ENCODE data around the gene PPM1B. TPM values are rescaled to one million over a fixed set of nuclear protein-coding genes. Genes with fewer than 3 reads are reported as not detected.

PPM1B gene
- total RNA-seq, result 23.4 TPM

GRCh38 chr2:44168681-44169154 lies at the start of gene PPM1B:
Gene PPM1B (plus strand): TSS chr2:44168875. CDS start chr2:44201200, 32,325 bp downstream.
- no peak for DNase-seq (ENCODE audit: low read depth in 2 of 3, low spot score in 2 of 3)

- DNase-seq (ENCODE audit: low read depth in 2 of 3, low spot score in 2 of 3), result no peak
Observed at GRCh38 chr2:44119878-44120277, 48.8 kb upstream of the PPM1B start.

GRCh38 chr2:44120428-44120827 lies 48.2 kb upstream of the PPM1B start:
- peak in 2 of 3 donors; percentile 81 to 88 for DNase-seq (ENCODE audit: low read depth in 2 of 3, low spot score in 2 of 3)

GRCh38 chr2:44121899-44122298 lies 46.8 kb upstream of the PPM1B start:
- no peak for DNase-seq (ENCODE audit: low read depth in 2 of 3, low spot score in 2 of 3)

- DNase-seq (ENCODE audit: low read depth in 2 of 3, low spot score in 2 of 3), result no peak
Observed at GRCh38 chr2:44124500-44124899, 44.2 kb upstream of the PPM1B start.

- peak in 1 of 3 donors; percentile 6 for DNase-seq (ENCODE audit: low read depth in 2 of 3, low spot score in 2 of 3)
Observed at GRCh38 chr2:44126106-44126797, 42.4 kb upstream of the PPM1B start.

- no peak for DNase-seq (ENCODE audit: low read depth in 2 of 3, low spot score in 2 of 3)
Observed at GRCh38 chr2:44130441-44130840, 38.2 kb upstream of the PPM1B start.

GRCh38 chr2:44131177-44131576 lies 37.5 kb upstream of the PPM1B start:
- DNase-seq (ENCODE audit: low read depth in 2 of 3, low spot score in 2 of 3), result no peak

- DNase-seq (ENCODE audit: low read depth in 2 of 3, low spot score in 2 of 3), result peak in 1 of 3 donors; percentile 10
Observed at GRCh38 chr2:44133602-44134001, 35.1 kb upstream of the PPM1B start.

- DNase-seq (ENCODE audit: low read depth in 2 of 3, low spot score in 2 of 3), result no peak
Observed at GRCh38 chr2:44134848-44135247, 33.8 kb upstream of the PPM1B start.

GRCh38 chr2:44135296-44135695 lies 33.4 kb upstream of the PPM1B start:
- no peak for DNase-seq (ENCODE audit: low read depth in 2 of 3, low spot score in 2 of 3)

GRCh38 chr2:44135771-44136170 lies 32.9 kb upstream of the PPM1B start:
- no peak for DNase-seq (ENCODE audit: low read depth in 2 of 3, low spot score in 2 of 3)

GRCh38 chr2:44136252-44136651 lies 32.4 kb upstream of the PPM1B start:
- no peak for DNase-seq (ENCODE audit: low read depth in 2 of 3, low spot score in 2 of 3)

GRCh38 chr2:44137048-44137447 lies 31.6 kb upstream of the PPM1B start:
- DNase-seq (ENCODE audit: low read depth in 2 of 3, low spot score in 2 of 3), result no peak

GRCh38 chr2:44137872-44138551 lies 30.7 kb upstream of the PPM1B start:
- no peak for DNase-seq (ENCODE audit: low read depth in 2 of 3, low spot score in 2 of 3)

- no peak for DNase-seq (ENCODE audit: low read depth in 2 of 3, low spot score in 2 of 3)
Observed at GRCh38 chr2:44139741-44140140, 28.9 kb upstream of the PPM1B start.

GRCh38 chr2:44142306-44142705 lies 26.4 kb upstream of the PPM1B start:
- DNase-seq (ENCODE audit: low read depth in 2 of 3, low spot score in 2 of 3), result no peak

- no peak for DNase-seq (ENCODE audit: low read depth in 2 of 3, low spot score in 2 of 3)
Observed at GRCh38 chr2:44143701-44144100, 25.0 kb upstream of the PPM1B start.

- DNase-seq (ENCODE audit: low read depth in 2 of 3, low spot score in 2 of 3), result no peak
Observed at GRCh38 chr2:44148999-44149398, 19.7 kb upstream of the PPM1B start.

- DNase-seq (ENCODE audit: low read depth in 2 of 3, low spot score in 2 of 3), result no peak
Observed at GRCh38 chr2:44150473-44150872, 18.2 kb upstream of the PPM1B start.

- no peak for DNase-seq (ENCODE audit: low read depth in 2 of 3, low spot score in 2 of 3)
Observed at GRCh38 chr2:44152865-44153669, 15.6 kb upstream of the PPM1B start.

Data from hematopoietic multipotent progenitor cell (in vitro differentiated cells).